Prostate gland (tissue), 2 donors: ENCODE measurements around the gene KRT75.

ENCODE experiments used
- POLR2A ChIP-seq: fragments of 450-650 bp; IDR thresholded peaks from one replicate; pipeline ENCODE4 v1.6.1; 2016; ENCODE audit warnings: antibody characterized with exemption, mild to moderate bottlenecking
- TF ChIP-seq, protein P1 (sequence below), 4 experiments: fragments of 200-600 bp in 2 of 4; fragments of 450-650 bp in 2 of 4; sonication (generic) in 2 of 4; IDR thresholded peaks; 1 replicate in 3 of 4; 2 replicates in 1 of 4; pipeline ENCODE4 v1.5.1; 2016 to 2019; ENCODE audit warnings: antibody characterized with exemption in 4 of 4, mild to moderate bottlenecking in 2 of 4, moderate library complexity in 2 of 4

DNA sequence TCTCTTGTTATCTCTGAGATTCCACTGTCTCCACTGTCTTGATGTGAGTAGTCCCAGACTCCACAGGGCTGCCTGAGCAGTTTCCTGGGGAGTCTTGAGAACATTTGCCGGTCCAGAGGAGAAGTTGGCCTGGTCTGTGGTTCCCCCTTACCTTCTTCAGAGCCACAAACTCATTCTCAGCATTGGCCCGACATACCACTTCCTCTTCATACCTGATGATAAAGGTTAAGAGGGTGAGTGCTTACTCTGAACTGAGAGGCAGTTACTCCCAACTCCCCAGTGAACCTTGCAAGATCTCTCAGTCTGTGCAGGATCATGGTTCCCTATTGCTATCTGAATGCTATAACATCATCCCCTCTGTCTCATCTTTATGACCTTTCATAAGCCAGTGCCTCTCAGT, 51.3 kb downstream of the KRT75 start:
- TF ChIP-seq, protein P1, sequence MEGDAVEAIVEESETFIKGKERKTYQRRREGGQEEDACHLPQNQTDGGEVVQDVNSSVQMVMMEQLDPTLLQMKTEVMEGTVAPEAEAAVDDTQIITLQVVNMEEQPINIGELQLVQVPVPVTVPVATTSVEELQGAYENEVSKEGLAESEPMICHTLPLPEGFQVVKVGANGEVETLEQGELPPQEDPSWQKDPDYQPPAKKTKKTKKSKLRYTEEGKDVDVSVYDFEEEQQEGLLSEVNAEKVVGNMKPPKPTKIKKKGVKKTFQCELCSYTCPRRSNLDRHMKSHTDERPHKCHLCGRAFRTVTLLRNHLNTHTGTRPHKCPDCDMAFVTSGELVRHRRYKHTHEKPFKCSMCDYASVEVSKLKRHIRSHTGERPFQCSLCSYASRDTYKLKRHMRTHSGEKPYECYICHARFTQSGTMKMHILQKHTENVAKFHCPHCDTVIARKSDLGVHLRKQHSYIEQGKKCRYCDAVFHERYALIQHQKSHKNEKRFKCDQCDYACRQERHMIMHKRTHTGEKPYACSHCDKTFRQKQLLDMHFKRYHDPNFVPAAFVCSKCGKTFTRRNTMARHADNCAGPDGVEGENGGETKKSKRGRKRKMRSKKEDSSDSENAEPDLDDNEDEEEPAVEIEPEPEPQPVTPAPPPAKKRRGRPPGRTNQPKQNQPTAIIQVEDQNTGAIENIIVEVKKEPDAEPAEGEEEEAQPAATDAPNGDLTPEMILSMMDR (IDR thresholded peaks at IDR 0.05), result no peak
- no peak for TF ChIP-seq POLR2A
